Stimulated activated naive B cell treated with anti-CD40 and anti-IgM and Interleukin-4, amounts not matched to agents 10 μg/mL and 1 μg/mL and 100 μg/mL, for 72 hours (primary cell): ENCODE measurements around the gene AGBL4.

Experiments
- ATAC-seq, 2 donors: fragments of 150-1000 bp; cut with Tn5 transposase; replicated peaks; 2 replicates each; pipeline ENCODE4 v1.10.0; 2021; ENCODE audit warnings: moderate library complexity in 1 of 2
- DNase-seq: peaks from one replicate; pipeline ENCODE4 v3.0.0; 2021
- H3K27ac Mint-ChIP-seq: one replicate; pipeline ENCODE4 v1.8.0; 2022; ENCODE audit warnings: mild to moderate bottlenecking, mixed read lengths
- H3K27me3 Mint-ChIP-seq, 2 donors: one replicate each; pipeline ENCODE4 v1.8.0; 2022; ENCODE audit warnings: mixed read lengths in 2 of 2
- H3K36me3 Mint-ChIP-seq, 2 donors: one replicate each; pipeline ENCODE4 v1.8.0; 2022; ENCODE audit warnings: mixed read lengths in 2 of 2, mild to moderate bottlenecking in 1 of 2
- H3K4me1 Mint-ChIP-seq, 2 donors: one replicate each; pipeline ENCODE4 v1.8.0; 2022; ENCODE audit warnings: mixed read lengths in 2 of 2, mild to moderate bottlenecking in 1 of 2
- H3K4me3 Mint-ChIP-seq, 2 donors: one replicate each; pipeline ENCODE4 v1.8.0; 2022; ENCODE audit warnings: mild to moderate bottlenecking in 2 of 2, mixed read lengths in 2 of 2, moderate library complexity in 1 of 2
- H3K9me3 Mint-ChIP-seq, 2 donors: one replicate each; pipeline ENCODE4 v1.8.0; 2022; ENCODE audit warnings: mixed read lengths in 2 of 2, mild to moderate bottlenecking in 1 of 2

AGBL4 gene

DNA sequence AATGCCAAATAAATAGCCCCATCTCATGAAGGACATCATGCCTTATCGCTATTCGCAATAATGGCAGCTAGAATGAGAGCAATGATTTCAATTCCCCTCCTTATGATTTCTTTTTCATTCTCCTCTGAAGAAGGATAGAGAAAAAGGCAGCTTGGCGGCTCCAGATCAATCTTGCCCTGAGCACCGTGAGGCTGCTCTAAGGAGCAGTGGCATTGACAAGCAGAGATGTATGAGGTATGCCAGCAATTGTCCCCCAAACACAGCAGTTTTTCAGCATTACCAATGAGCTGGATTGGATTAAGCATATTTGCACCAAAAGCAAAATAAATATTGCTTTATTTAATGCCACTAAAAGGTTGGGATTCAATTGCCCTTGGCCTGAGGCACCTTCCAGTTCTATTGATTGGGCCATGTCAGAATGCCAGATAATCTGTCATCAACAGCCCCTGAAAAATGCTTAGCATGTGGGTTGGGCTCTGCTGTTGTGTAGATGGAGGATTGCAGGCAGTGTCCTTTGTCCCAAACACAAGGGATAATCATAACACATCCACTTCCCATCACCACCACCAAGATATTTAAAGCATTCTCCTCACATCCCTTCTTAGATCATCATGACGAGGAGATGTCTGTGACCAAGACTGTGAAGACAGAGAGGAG is 1382.8 kb downstream of the AGBL4 start:
- Mint-ChIP-seq H3K9me3 (no peaks in the 10 kb centered on the region), H3K27ac (no peak overlapping the region), H3K4me1 (no peaks in the 10 kb centered on the region), H3K27me3 (peaks cover 5% of the 10 kb centered on the region in 2 donors), H3K36me3 (no peaks in the 10 kb centered on the region), H3K4me3 (no peak overlapping the region)
- DNase-seq (no peak), ATAC-seq (no peak)

DNA sequence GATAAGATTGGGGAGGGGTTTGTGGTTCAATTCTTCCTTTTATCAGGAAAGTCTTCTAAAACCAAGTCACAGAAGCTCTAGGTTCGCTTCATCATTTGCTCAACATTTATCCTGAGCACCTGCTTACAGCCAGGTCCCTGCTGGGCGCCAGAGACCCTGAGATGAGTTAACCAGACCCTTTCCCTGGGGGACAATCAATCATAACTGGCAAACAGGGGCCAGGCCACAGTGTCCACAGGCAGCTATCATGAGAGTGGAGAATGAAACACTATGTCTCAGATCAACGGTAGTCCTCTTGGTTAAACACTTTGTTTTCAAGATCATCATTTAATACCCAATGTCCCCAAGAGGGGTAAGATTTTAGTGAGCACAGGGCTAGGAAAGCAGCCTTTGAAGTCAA is 1393.9 kb downstream of the AGBL4 start:
- no peaks in the 10 kb centered on the region for H3K9me3 Mint-ChIP-seq
- DNase-seq (no peak), ATAC-seq (no peak)
- no peaks in the 10 kb centered on the region for H3K36me3 Mint-ChIP-seq
- no peak overlapping the region for H3K27ac Mint-ChIP-seq
- H3K4me1 Mint-ChIP-seq, result no peaks in the 10 kb centered on the region
- H3K27me3 Mint-ChIP-seq, result no peaks in the 10 kb centered on the region
- no peak overlapping the region for H3K4me3 Mint-ChIP-seq

DNA sequence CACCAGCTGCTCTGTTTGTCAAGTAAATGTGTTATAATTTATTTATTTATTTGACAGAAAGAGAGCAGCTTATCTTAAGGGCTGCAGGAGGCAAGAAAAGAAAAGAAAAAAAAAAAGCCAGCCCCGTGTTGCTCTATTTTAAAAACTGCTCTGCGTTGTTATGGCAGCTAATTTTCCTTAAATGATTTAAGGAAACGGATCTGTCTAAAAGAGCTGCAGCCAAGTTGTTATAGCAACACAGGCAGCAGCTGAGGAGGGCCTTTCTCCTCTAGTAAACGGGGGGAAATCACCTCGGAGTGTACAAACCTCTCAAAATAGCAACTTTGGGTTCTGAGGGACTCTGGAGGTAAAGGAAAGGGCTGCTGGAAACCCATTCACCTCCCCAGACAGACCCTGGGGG is 1396.3 kb downstream of the AGBL4 start:
- Mint-ChIP-seq H3K27me3 (no peaks in the 10 kb centered on the region), H3K9me3 (no peaks in the 10 kb centered on the region), H3K4me1 (no peaks in the 10 kb centered on the region), H3K4me3 (no peak overlapping the region), H3K36me3 (no peaks in the 10 kb centered on the region), H3K27ac (peak overlapping the region; percentile 3)
- DNase-seq, result no peak
- no peak for ATAC-seq

DNA sequence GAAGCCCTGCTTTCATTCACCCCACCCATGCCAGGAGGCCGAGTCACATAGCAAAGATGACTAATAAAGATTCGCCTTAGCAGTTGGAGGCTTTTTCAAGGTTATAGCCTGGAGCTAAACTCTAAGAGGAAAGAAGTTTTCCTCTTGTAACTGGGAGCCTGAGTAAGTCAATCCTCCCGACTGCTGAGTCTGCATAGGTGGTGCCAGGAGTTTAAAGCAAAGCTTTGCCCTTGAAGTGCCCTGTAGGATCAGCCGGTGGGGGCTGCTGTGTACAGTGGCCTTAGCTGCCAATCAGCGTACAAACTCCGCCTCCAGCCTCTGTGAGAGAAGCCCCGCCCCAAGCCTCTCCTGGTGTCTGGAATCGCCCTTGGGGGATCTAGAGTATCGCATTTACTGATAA is 1404.2 kb downstream of the AGBL4 start:
- DNase-seq (no peak), ATAC-seq (no peak)
- H3K36me3 Mint-ChIP-seq, result no peaks in the 10 kb centered on the region
- no peaks in the 10 kb centered on the region for H3K9me3 Mint-ChIP-seq
- peaks cover 2 to 5% of the 10 kb centered on the region in 2 donors for H3K4me1 Mint-ChIP-seq
- no peak overlapping the region for H3K4me3 Mint-ChIP-seq
- H3K27ac Mint-ChIP-seq, result no peak overlapping the region
- no peaks in the 10 kb centered on the region for H3K27me3 Mint-ChIP-seq

DNA sequence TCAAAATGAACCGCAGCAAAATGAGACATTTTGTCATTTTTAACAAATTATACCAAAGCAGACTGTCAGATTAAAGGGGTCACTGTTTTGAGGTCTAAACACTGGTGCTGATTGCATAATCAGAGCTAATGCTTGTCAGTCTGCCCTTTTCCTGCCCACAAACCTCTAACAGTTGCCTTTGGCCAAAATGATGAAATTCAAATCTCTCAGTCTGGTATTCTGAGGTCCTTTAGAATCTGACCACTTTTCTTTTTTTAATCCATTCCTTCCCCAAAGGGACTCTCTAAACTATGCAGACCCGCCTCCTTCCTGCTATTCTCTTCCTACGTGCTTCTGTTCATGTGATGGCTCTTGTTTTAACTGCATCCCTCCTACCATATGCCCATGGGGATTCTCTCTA is 1406.5 kb downstream of the AGBL4 start:
- Mint-ChIP-seq H3K36me3 (no peaks in the 10 kb centered on the region), H3K9me3 (no peaks in the 10 kb centered on the region), H3K27me3 (no peaks in the 10 kb centered on the region), H3K4me1 (peaks cover 2 to 5% of the 10 kb centered on the region in 2 donors), H3K27ac (no peak overlapping the region), H3K4me3 (no peak overlapping the region)
- DNase-seq, result no peak
- ATAC-seq, result peak in 1 of 2 donors; percentile 12

DNA sequence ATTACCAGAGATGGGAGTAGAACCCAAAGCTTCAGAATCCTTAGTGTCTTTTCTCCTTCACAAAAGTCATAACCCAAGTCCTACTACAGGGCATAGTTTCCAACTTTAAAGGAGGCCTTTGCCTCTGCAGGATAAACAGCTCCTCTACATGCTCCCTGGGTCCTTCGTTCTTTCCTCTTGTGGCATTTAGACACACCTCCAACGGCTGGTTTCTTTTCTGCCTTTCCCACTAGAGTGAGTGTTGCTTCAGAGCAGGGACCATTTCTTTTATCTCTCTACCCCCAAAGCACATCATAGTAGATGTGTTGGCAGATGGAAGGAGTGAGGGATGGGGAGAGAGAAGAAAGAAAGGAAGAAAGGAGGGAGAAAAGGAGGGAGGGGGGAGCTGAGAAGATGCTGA is 1407.0 kb downstream of the AGBL4 start:
- DNase-seq (no peak), ATAC-seq (no peak)
- no peaks in the 10 kb centered on the region for H3K27me3 Mint-ChIP-seq
- H3K27ac Mint-ChIP-seq, result no peak overlapping the region
- H3K36me3 Mint-ChIP-seq, result no peaks in the 10 kb centered on the region
- no peaks in the 10 kb centered on the region for H3K9me3 Mint-ChIP-seq
- no peak overlapping the region for H3K4me3 Mint-ChIP-seq
- peaks cover 2 to 5% of the 10 kb centered on the region in 2 donors for H3K4me1 Mint-ChIP-seq

DNA sequence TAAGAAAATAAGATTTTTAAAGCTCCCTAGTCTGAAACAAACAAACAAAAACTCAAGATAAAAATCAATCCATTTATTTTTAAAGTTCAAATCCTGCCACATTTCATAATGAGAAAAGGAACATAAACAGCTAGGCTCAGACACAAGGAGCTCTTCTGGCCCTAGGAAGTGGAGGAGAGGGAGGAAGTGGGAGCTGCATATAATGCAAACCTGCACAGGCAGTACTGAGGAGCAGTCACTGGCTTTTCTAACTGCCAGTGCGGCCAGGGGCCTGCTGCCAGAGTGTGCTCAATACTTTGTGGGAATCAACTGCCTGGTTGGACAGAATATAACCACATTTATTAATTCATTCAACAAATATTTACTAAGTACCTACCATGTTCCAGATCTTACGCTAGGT is 1411.9 kb downstream of the AGBL4 start:
- H3K9me3 Mint-ChIP-seq, result no peaks in the 10 kb centered on the region
- H3K27ac Mint-ChIP-seq, result no peak overlapping the region
- no peak overlapping the region for H3K4me3 Mint-ChIP-seq
- ATAC-seq (no peak), DNase-seq (no peak)
- no peaks in the 10 kb centered on the region for H3K4me1 Mint-ChIP-seq
- no peaks in the 10 kb centered on the region for H3K36me3 Mint-ChIP-seq
- H3K27me3 Mint-ChIP-seq, result peaks cover 0 to 5% of the 10 kb centered on the region in 2 donors

DNA sequence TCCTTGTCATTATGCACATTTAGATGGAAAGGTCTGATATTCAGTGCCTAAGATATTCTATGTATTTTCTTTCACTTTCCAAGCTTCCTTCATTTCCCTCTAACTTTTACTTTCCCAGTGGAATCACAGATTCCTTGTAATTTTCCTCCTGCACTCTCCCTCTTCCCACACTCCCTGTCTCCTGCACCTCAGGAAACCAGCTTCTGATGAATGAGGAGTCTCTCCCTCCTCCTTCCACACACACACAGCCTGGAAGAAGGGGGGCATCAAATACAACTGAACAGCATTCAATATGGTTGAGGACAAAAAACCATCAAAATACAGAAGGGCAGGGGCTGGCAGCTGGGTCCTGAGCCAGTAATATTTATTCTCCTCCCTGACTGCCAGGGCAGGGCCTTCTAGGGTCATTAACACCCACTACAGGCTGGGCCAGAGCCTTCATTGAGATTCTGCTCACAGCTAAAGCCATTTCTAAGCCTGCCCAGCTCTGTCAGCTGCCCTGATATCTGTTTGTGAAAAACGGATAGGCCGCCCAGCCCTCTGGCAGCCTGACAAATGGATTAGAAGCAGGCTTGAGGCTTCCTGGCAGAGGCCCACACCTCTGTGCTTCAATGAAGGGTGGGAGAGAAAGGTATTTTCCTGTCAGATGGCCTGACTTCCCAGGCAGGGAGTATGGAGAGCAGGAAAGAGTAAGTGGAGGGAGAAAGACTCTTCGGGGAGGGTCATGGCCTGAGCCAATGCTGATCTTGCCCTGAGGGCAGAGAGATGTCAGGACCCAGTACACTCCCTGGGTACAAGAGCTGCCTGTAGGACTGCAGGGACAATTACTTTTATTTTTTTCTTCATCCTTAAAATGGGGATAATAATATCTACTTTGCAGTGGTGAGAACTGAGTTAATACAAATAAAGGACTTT is 1412.9 kb downstream of the AGBL4 start:
- ATAC-seq (no peak), DNase-seq (no peak)
- Mint-ChIP-seq H3K4me1 (no peaks in the 10 kb centered on the region), H3K27me3 (peaks cover 0 to 5% of the 10 kb centered on the region in 2 donors), H3K4me3 (no peak overlapping the region), H3K27ac (no peak overlapping the region), H3K36me3 (no peaks in the 10 kb centered on the region), H3K9me3 (no peaks in the 10 kb centered on the region)

DNA sequence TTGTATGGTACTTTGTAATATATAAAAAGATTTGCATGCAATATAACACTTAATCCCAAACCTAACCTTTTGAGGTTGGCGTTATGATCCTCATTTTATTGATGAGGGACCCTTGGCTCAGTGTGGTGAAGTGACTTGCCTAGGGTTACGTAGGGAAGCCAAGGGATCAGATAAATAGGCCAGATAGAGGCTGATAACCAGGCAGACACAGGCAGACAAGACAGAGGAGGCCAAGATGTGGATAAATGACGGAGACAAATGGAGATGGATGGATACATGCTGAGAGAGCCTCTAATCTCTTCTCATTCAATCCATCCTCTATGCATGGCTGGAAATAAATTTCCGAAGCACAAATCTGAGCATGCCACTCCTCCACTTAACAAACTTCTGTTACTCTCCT is 1414.9 kb downstream of the AGBL4 start:
- Mint-ChIP-seq H3K27me3 (peaks cover 0 to 9% of the 10 kb centered on the region in 2 donors), H3K27ac (no peak overlapping the region), H3K36me3 (no peaks in the 10 kb centered on the region), H3K4me1 (no peaks in the 10 kb centered on the region), H3K9me3 (no peaks in the 10 kb centered on the region), H3K4me3 (no peak overlapping the region)
- ATAC-seq (no peak), DNase-seq (no peak)

DNA sequence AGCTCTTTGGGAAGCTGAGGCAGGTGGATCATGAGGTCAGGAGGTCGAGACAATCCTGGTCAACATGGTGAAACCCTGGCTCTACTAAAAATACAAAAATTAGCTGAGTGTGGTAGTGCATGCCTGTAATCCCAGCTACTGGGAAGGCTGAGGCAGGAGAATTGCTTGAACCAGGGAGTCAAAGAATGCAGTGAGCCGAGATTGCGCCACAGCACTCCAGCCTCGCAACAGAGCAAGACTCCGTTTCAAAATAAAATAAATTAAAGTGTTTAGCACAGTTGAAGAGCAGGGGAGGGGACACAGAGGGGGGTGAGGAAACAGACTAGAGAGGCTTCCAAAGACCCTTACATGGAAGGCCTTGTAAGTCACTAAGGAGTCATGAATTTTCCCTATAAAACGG is 1420.5 kb downstream of the AGBL4 start:
- no peak overlapping the region for H3K4me3 Mint-ChIP-seq
- H3K9me3 Mint-ChIP-seq, result no peaks in the 10 kb centered on the region
- DNase-seq (no peak), ATAC-seq (no peak)
- no peaks in the 10 kb centered on the region for H3K36me3 Mint-ChIP-seq
- H3K27me3 Mint-ChIP-seq, result peaks cover 0 to 4% of the 10 kb centered on the region in 2 donors
- H3K4me1 Mint-ChIP-seq, result no peaks in the 10 kb centered on the region
- no peak overlapping the region for H3K27ac Mint-ChIP-seq

DNA sequence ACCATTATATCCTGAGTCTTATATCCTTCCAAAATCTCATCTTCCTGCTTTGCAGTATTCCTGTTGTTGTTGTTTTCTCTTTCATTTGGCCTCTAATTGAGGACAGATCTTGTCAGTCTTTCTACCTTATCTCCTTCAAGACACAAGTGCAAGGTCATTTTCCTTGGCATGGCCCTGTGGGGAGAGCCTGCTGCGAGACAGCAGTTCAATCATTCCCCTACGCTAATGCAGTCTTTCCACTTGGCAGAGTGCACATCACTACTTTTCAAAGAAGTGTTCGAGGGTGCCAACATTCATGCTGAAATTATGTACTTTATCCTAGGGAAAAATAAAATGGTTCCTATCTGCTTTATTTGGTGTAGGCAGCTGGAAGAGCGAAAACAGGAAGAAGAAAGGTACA is 1421.4 kb downstream of the AGBL4 start:
- no peaks in the 10 kb centered on the region for H3K36me3 Mint-ChIP-seq
- H3K9me3 Mint-ChIP-seq, result no peaks in the 10 kb centered on the region
- ATAC-seq, result no peak
- H3K27ac Mint-ChIP-seq, result no peak overlapping the region
- H3K4me1 Mint-ChIP-seq, result no peaks in the 10 kb centered on the region
- peaks cover 0 to 4% of the 10 kb centered on the region in 2 donors for H3K27me3 Mint-ChIP-seq
- H3K4me3 Mint-ChIP-seq, result no peak overlapping the region
- DNase-seq, result no peak

DNA sequence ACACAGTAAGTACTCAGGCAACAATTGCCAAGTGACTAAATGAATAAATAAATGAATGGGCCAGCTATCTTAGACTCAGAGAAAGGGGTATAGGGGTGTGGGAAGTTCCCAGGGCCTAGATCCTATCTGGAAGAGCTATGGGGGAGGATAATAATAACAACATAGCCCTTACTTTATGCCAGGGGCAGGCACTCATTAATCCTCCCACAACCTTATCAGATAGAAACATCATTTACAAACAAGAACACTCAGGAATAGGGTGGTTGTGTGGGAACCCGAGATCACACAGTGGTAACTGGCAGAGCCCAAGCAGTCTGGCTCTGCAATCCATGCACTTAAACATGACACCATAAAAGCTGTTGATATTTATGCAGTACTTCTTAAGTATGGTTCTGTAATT is 1423.6 kb downstream of the AGBL4 start:
- ATAC-seq (no peak), DNase-seq (no peak)
- Mint-ChIP-seq H3K9me3 (no peaks in the 10 kb centered on the region), H3K4me1 (no peaks in the 10 kb centered on the region), H3K27me3 (peaks cover 0 to under 1% of the 10 kb centered on the region in 2 donors), H3K27ac (no peak overlapping the region), H3K4me3 (no peak overlapping the region), H3K36me3 (no peaks in the 10 kb centered on the region)

DNA sequence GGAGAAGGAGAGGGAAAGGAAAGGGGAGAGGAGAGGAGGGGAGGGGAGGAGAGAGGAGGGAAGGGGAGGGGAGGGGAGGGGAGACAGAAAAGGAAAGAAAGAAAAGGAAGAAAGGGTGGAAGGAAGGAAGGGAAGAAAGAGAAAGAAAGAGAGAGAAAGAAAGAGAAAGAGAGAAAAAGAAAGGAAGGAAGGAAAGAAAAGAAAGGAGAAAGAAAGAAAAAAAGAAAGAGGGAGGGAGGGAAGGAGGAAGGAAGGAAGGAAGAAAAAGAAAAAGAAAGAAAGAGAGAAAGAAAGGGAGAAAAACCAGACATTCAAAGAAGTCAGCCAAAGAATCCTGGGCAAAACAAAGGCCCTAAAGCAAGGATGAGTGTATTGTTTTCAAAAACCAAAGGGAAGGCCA is 1426.1 kb downstream of the AGBL4 start:
- no peak overlapping the region for H3K4me3 Mint-ChIP-seq
- no peak for DNase-seq
- H3K36me3 Mint-ChIP-seq, result no peaks in the 10 kb centered on the region
- no peaks in the 10 kb centered on the region for H3K9me3 Mint-ChIP-seq
- no peaks in the 10 kb centered on the region for H3K27me3 Mint-ChIP-seq
- ATAC-seq, result no peak
- no peak overlapping the region for H3K27ac Mint-ChIP-seq
- H3K4me1 Mint-ChIP-seq, result no peaks in the 10 kb centered on the region

DNA sequence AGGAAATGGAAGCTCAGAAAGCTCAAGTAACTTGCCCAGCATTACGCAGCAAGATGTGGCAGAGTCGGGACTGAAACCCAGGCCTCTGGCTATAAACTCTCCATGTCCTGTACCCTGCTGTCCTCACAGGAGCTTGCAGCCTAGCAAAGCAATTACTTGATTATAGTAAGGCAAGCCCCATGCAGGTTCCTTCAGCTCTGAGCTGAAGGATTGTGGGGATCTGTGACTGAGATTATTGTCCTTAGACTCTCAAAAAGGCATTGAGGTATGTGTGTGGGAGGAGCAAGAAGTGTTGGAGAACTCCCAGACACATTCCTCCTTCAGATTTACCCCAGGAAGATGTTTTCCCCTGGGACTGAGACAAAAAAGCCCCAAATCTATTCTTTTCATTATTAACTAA is 1427.7 kb downstream of the AGBL4 start:
- Mint-ChIP-seq H3K9me3 (no peaks in the 10 kb centered on the region), H3K4me1 (no peaks in the 10 kb centered on the region), H3K36me3 (no peaks in the 10 kb centered on the region), H3K27ac (no peak overlapping the region), H3K4me3 (no peak overlapping the region), H3K27me3 (no peaks in the 10 kb centered on the region)
- DNase-seq (no peak), ATAC-seq (no peak)

DNA sequence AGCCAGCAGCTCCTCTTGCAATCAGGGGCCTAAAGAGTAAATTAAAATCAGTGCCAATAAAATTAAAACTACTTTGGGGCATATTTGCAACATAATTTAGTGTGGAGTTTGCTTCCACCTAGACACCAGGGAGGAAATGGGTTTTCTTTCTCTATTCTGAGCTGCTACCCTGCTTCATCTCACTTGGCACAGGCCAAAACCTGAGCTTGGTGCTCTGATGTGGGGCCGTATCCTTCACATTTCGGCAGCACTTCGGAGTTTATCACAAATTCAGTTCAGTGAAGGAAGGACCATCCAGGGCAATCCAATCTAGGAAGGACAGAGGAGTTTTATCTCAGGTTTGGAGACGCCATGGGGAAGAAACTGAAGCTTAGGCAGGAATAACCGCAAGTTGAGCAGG is 1428.1 kb downstream of the AGBL4 start:
- ATAC-seq, result no peak
- H3K27me3 Mint-ChIP-seq, result no peaks in the 10 kb centered on the region
- no peaks in the 10 kb centered on the region for H3K36me3 Mint-ChIP-seq

More for the DNA sequence above, 1428.1 kb downstream of the AGBL4 start:
- Mint-ChIP-seq H3K27ac (no peak overlapping the region), H3K4me1 (no peaks in the 10 kb centered on the region), H3K4me3 (no peak overlapping the region), H3K9me3 (no peaks in the 10 kb centered on the region)
- DNase-seq, result no peak
